Urinary bladder (tissue), 4 donors: ENCODE results near the gene MBD4. TPM values are rescaled to one million over a fixed set of nuclear protein-coding genes. Genes with fewer than 3 reads are reported as not detected.
"Not testable (repeated sequence)": the region's sequence is repeated elsewhere in the genome, so short reads cannot be mapped to it uniquely, and the experiment has no call there.

Experiments used
- DNase-seq: peaks from one replicate; pipeline ENCODE4 v3.0.0-alpha.2; 2015; ENCODE audit errors: extremely low spot score
- H3K27ac ChIP-seq: one replicate; pipeline ENCODE4 v1.5.1; 2013; ENCODE audit warnings: low read depth, mild to moderate bottlenecking, moderate library complexity
- H3K36me3 ChIP-seq: one replicate; pipeline ENCODE4 v1.6.1; 2013; ENCODE audit warnings: mild to moderate bottlenecking, moderate library complexity; ENCODE audit not compliant: insufficient read depth
- H3K4me1 ChIP-seq: one replicate; pipeline ENCODE4 v1.6.1; 2013; ENCODE audit warnings: mild to moderate bottlenecking, moderate library complexity; ENCODE audit not compliant: insufficient read depth
- H3K4me3 ChIP-seq: one replicate; pipeline ENCODE4 v1.5.1; 2013; ENCODE audit warnings: low read depth, low read length
- WGBS: extraction: QIAGEN DNeasy Blood & Tissue Kit; methylation state at CpG from one replicate; pipeline ENCODE4 v1.1.7; 2013; 5-methylcytosine and 5-hydroxymethylcytosine counted together
- polyA plus RNA-seq: library from polyadenylated mRNA; stranded (reverse); fragments of 200-250 nt; gene quantifications from one replicate; pipeline ENCODE4 v1.2.3, GENCODE V29; 2013
- small RNA-seq: library from RNA; depleted of rRNA; stranded (forward); fragments of <200 nt; gene quantifications from one replicate; pipeline ENCODE3, GENCODE V24; 2014
- total RNA-seq: library from RNA; depleted of rRNA; stranded (reverse); fragments of >200 nt; gene quantifications from one replicate; pipeline ENCODE4 v1.2.3, GENCODE V29; 2014
- donor health status: healthy with polysubstance abuse.
- donor health status: healthy.

Gene MBD4
- total and polyA plus RNA-seq, 2 donors: 20.7 to 27.7 TPM

GRCh38 chr3:129386984-129387383 lies 52.8 kb downstream of the MBD4 start:
- DNase-seq: no peak
- no peaks in the 10 kb centered on the region for H3K4me1 ChIP-seq
- no peak overlapping the region for H3K4me3 ChIP-seq
- H3K36me3 ChIP-seq: no peaks in the 10 kb centered on the region
- H3K27ac ChIP-seq: no peak overlapping the region
- WGBS: 95% methylated on average over 10 of the region's 10 CpGs

- 83% methylated on average over 8 of the region's 8 CpGs for WGBS
Measured at GRCh38 chr3:129385507-129385906, 54.2 kb downstream of the MBD4 start.

GRCh38 chr3:129384594-129385323 lies 55.0 kb downstream of the MBD4 start:
- H3K36me3 ChIP-seq: no peaks in the 10 kb centered on the region
- no peak overlapping the region for H3K4me3 ChIP-seq
- no peak for DNase-seq
- no peaks in the 10 kb centered on the region for H3K4me1 ChIP-seq
- WGBS: 77% methylated on average over 18 of the region's 18 CpGs
- H3K27ac ChIP-seq: no peak overlapping the region

More at GRCh38 chr3:129385507-129385906, 54.2 kb downstream of the MBD4 start:
- not testable (repeated sequence) for DNase-seq, H3K27ac ChIP-seq, H3K36me3 ChIP-seq, H3K4me1 ChIP-seq, H3K4me3 ChIP-seq

GRCh38 chr3:129384103-129384502 lies 55.6 kb downstream of the MBD4 start:
- 83% methylated on average over 5 of the region's 5 CpGs for WGBS
- not testable (repeated sequence) for H3K36me3 ChIP-seq, DNase-seq, H3K4me3 ChIP-seq, H3K27ac ChIP-seq, H3K4me1 ChIP-seq

- no peak overlapping the region for H3K4me3 ChIP-seq
- H3K36me3 ChIP-seq: no peaks in the 10 kb centered on the region
- no peak for DNase-seq
- no peak overlapping the region for H3K27ac ChIP-seq
- no peaks in the 10 kb centered on the region for H3K4me1 ChIP-seq
- 55% methylated on average over 6 of the region's 6 CpGs for WGBS
Measured at GRCh38 chr3:129383292-129383860, 56.4 kb downstream of the MBD4 start.

GRCh38 chr3:129382366-129382765 lies 57.4 kb downstream of the MBD4 start:
- Histone ChIP-seq H3K4me3 (no peak overlapping the region), H3K36me3 (no peaks in the 10 kb centered on the region), H3K4me1 (no peaks in the 10 kb centered on the region), H3K27ac (no peak overlapping the region)
- DNase-seq: no peak
- WGBS: 83% methylated on average over 2 of the region's 2 CpGs

Small RNAs within 50 kb of the gene (small RNA-seq; reads per million reads assigned to genes)
- gene SNORA7B: 18.5 reads per million, percentile 95 among the genes with 10 or more reads in this experiment

Other genes with a start within 250 kb of the MBD4 start
- gene COPG1, start 190.3 kb downstream of the MBD4 start, total RNA-seq: 127 TPM
- gene COPG1, start 190.3 kb downstream of the MBD4 start, polyA plus RNA-seq: 66.5 TPM
- gene HMCES, start 161.1 kb downstream of the MBD4 start, total RNA-seq: 15.9 TPM
- 33.9 TPM for gene HMCES, start 161.1 kb downstream of the MBD4 start, polyA plus RNA-seq
- gene EFCAB12, start 11.3 kb downstream of the MBD4 start, total RNA-seq: not detected
- 0.10 TPM for gene EFCAB12, start 11.3 kb downstream of the MBD4 start, polyA plus RNA-seq
- 45.9 TPM for gene IFT122, start 276 bp upstream of the MBD4 start, total RNA-seq
- 14.1 TPM for gene IFT122, start 276 bp upstream of the MBD4 start, polyA plus RNA-seq
- gene RHO, start 88.7 kb upstream of the MBD4 start, total RNA-seq: not detected
- not detected for gene RHO, start 88.7 kb upstream of the MBD4 start, polyA plus RNA-seq
- gene H1-8, start 103.2 kb upstream of the MBD4 start, total RNA-seq: not detected
- not detected for gene H1-8, start 103.2 kb upstream of the MBD4 start, polyA plus RNA-seq
- gene PLXND1, start 166.7 kb upstream of the MBD4 start, total RNA-seq: 126 TPM
- gene PLXND1, start 166.7 kb upstream of the MBD4 start, polyA plus RNA-seq: 70.3 TPM